ENCODE results near the gene CIB4. TPM values are rescaled to one million over a fixed set of nuclear protein-coding genes. Genes with fewer than 3 reads are reported as not detected.
A peak's percentile ranks its signal among the peaks of the same experiment; 100 is the strongest.

The CIB4 gene
- total RNA-seq, 4 donors from 2014 or later: not detected

DNA sequence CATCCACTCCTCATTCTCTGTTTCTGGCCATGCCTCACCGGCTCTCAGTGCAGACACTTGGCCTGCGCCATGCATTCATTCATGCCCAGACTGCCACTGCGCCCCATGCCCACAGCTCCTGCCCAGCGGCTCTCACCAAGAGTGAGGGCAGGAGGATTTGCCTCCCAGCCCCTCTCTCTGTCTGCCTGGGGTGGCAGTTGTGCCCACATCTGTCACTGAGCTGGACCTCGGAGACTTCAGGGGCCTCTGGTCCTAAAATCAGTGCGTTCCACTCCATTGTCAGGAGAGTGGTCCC is 75.1 kb downstream of the CIB4 start:
- Histone ChIP-seq H3K27me3 (peaks cover 34% of the 10 kb centered on the region), H3K4me3 (no peak overlapping the region), H3K9me3 (no peaks in the 10 kb centered on the region), H3K4me1 (peaks cover 7 to 17% (median 15%) of the 10 kb centered on the region in 4 donors), H3K36me3 (no peaks in the 10 kb centered on the region), H3K27ac (no peak overlapping the region)
- intact Hi-C loops (cut with DNase I; ENCODE audit: low total_unique reads): no loop called here
- no peak for TF ChIP-seq POLR2AphosphoS5 (IDR thresholded peaks at IDR 0.05)
- no peak for TF ChIP-seq EP300 (IDR thresholded peaks at IDR 0.05; ENCODE audit: low read depth)
- no peak for TF ChIP-seq CTCF (IDR thresholded peaks at IDR 0.05)
- no peak for TF ChIP-seq POLR2A (IDR thresholded peaks at IDR 0.05)
- in situ Hi-C loops (cut with MboI; ENCODE audit: low pct_ligation_motif_present in 1 of 4, low pct_unique_long_range_greater_than_20kb in 1 of 4, low sequenced_read_pairs in 3 of 4): no loop called here
- DNase-seq: no peak
- 92% methylated on average over 6 of the region's 6 CpGs; no CpG with 5 or more reads in 1 of the 2 donors for WGBS, 2 donors (ENCODE audit: low coverage in 1 of 2)

- Histone ChIP-seq H3K36me3 (no peaks in the 10 kb centered on the region), H3K27ac (no peak overlapping the region), H3K9me3 (no peaks in the 10 kb centered on the region), H3K4me3 (no peak overlapping the region), H3K4me1 (peaks cover 7 to 17% (median 15%) of the 10 kb centered on the region in 4 donors), H3K27me3 (peaks cover 53% of the 10 kb centered on the region)
- intact Hi-C loops (cut with DNase I; ENCODE audit: low total_unique reads): no loop called here
- 79% methylated on average over 2 to 3 of the region's 3 CpGs for WGBS, 2 donors (ENCODE audit: low coverage in 1 of 2)
- DNase-seq: no peak
- no peak for TF ChIP-seq POLR2AphosphoS5 (IDR thresholded peaks at IDR 0.05)
- TF ChIP-seq EP300 (IDR thresholded peaks at IDR 0.05; ENCODE audit: low read depth): no peak
- TF ChIP-seq POLR2A (IDR thresholded peaks at IDR 0.05): no peak
- TF ChIP-seq CTCF (IDR thresholded peaks at IDR 0.05): no peak
- in situ Hi-C loops (cut with MboI; ENCODE audit: low pct_ligation_motif_present in 1 of 4, low pct_unique_long_range_greater_than_20kb in 1 of 4, low sequenced_read_pairs in 3 of 4): no loop called here
Observed at GRCh38 chr2:26564121-26564644, 77.0 kb downstream of the CIB4 start.

GRCh38 chr2:26563686-26564085 is 77.5 kb downstream of the CIB4 start:
- no peak for DNase-seq
- intact Hi-C loops (cut with DNase I; ENCODE audit: low total_unique reads): no loop called here
- peaks cover 7 to 17% (median 15%) of the 10 kb centered on the region in 4 donors for H3K4me1 ChIP-seq
- no peak overlapping the region for H3K27ac ChIP-seq
- 76 to 96% methylated on average over 4 to 5 of the region's 5 CpGs for whole genome bisulfite sequencing, 2 donors (ENCODE audit: low coverage in 1 of 2)
- TF ChIP-seq CTCF (IDR thresholded peaks at IDR 0.05) (no peak), POLR2A (IDR thresholded peaks at IDR 0.05) (no peak), EP300 (IDR thresholded peaks at IDR 0.05; ENCODE audit: low read depth) (no peak), POLR2AphosphoS5 (IDR thresholded peaks at IDR 0.05) (no peak)
- H3K36me3 ChIP-seq: no peaks in the 10 kb centered on the region
- no peaks in the 10 kb centered on the region for H3K9me3 ChIP-seq
- H3K4me3 ChIP-seq: no peak overlapping the region
- peaks cover 58% of the 10 kb centered on the region for H3K27me3 ChIP-seq
- in situ Hi-C loops (cut with MboI; ENCODE audit: low pct_ligation_motif_present in 1 of 4, low pct_unique_long_range_greater_than_20kb in 1 of 4, low sequenced_read_pairs in 3 of 4): no loop called here

DNA sequence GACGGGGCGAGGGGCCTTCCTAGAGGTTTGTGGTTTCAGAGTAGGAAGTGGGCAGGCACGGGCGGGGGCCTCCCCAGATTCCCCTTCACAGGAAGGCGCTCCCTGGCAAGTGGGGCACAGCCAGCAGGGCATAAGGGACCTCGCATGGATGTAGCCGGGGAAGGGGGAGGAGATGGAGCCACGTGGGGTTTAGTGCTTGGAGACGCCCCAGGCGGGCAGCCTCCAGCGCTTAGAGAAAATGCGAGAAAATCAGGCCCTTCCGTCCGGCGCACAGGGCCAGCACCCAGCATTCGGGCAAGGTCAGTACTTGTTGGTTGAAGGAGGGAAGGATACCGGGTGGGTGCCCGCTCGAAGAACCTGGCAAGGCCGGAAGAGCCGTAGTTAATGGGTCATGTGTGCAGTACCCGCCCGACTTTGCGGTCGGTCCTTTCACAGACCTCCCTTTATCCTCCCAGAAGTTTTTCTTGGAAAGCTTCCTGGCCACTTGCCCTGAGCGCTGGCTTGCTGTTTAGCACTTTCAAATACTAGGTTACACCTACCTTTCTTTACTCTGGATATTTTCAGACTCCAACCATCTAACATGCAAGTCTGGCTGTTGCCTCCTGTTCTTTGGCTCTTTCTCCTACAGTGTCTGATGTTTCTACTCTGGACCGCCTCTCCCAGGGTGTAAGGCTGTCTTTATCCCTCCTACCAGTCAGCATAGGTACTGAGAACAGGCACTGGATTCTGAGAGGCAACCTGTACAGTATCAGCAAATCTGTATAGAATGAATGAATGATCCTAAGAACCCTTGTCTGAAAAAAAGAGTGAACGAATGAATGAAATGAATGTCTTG is 78.1 kb downstream of the CIB4 start:
- intact Hi-C loops (cut with DNase I; ENCODE audit: low total_unique reads): no loop called here
- TF ChIP-seq CTCF (IDR thresholded peaks at IDR 0.05) (no peak), POLR2A (IDR thresholded peaks at IDR 0.05) (no peak), EP300 (IDR thresholded peaks at IDR 0.05; ENCODE audit: low read depth) (no peak), POLR2AphosphoS5 (IDR thresholded peaks at IDR 0.05) (no peak)
- H3K4me3 ChIP-seq: peak overlapping the region; percentile 4 to 51 (median 22)
- peaks cover 64% of the 10 kb centered on the region for H3K27me3 ChIP-seq
- H3K36me3 ChIP-seq: no peaks in the 10 kb centered on the region
- DNase-seq: peak; percentile 36
- H3K27ac ChIP-seq: no peak overlapping the region
- in situ Hi-C loops (cut with MboI; ENCODE audit: low pct_ligation_motif_present in 1 of 4, low pct_unique_long_range_greater_than_20kb in 1 of 4, low sequenced_read_pairs in 3 of 4): no loop called here
- H3K9me3 ChIP-seq: no peaks in the 10 kb centered on the region
- WGBS, 2 donors (ENCODE audit: low coverage in 1 of 2): 19 to 59% methylated on average over 3 to 28 of the region's 28 CpGs
- H3K4me1 ChIP-seq: peaks cover 7 to 17% (median 15%) of the 10 kb centered on the region in 4 donors

Data from transverse colon (tissue), 4 donors.